HG03432 (cell line): Measurements from ENCODE around the gene DEAF1.
"Not testable (repeated sequence)": the region's sequence is repeated elsewhere in the genome, so short reads cannot be mapped to it uniquely, and the experiment has no call there.

Experiments used
- ATAC-seq: cut with Tn5 transposase; IDR thresholded peaks from one replicate; pipeline ENCODE4 v1.9.1; 2021; ENCODE audit warnings: mild to moderate bottlenecking, moderate library complexity; ENCODE audit not compliant: unreplicated experiment

The DEAF1 gene

DNA sequence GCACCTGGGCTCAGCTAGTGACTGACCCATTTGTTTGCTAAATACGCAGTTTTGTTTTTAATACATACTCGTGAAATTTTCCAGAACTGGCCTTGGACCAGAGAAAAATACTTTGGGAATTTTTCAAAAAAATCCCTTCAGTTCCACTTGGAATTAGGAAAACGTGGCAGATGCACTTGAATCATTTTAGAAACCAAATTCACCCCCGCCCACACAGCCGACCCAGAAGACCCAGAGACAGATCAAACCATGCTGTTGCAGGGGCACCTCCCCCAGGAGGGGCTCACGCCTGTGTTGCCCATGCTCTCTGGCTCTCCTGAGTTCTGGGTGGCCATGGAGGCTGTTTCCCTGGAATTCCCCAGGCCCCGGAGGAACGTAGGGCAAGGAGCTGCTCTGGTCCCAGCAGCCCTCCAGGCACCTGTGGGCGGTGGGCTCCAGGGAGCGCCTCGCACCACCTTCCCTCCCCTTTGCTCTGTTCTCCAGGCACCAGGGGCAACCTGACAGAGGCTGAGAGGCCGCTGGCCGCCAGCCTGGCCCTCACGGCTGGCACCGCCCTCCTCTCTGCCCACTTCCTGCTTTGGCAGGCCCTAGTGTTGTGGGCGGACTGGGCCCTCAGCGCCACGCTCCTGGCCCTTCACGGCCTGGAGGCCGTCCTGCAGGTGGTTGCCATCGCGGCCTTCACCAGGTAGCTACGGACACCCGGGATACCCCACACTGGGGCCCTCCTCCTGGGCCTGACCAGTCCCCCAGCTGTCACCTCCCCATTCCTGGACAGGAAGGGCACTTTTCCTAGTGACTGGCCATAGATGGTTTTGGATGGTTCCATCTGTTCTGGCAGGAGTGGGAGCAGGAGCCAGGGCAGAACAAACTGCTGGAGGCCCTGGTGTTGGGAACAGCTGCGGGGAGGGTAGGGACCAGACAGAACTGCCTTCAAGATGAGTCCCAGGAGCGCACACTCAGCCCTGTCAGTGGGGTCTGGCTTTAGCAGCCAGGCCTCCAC, 7.7 kb upstream of the DEAF1 start:
- ATAC-seq: no peak

DNA sequence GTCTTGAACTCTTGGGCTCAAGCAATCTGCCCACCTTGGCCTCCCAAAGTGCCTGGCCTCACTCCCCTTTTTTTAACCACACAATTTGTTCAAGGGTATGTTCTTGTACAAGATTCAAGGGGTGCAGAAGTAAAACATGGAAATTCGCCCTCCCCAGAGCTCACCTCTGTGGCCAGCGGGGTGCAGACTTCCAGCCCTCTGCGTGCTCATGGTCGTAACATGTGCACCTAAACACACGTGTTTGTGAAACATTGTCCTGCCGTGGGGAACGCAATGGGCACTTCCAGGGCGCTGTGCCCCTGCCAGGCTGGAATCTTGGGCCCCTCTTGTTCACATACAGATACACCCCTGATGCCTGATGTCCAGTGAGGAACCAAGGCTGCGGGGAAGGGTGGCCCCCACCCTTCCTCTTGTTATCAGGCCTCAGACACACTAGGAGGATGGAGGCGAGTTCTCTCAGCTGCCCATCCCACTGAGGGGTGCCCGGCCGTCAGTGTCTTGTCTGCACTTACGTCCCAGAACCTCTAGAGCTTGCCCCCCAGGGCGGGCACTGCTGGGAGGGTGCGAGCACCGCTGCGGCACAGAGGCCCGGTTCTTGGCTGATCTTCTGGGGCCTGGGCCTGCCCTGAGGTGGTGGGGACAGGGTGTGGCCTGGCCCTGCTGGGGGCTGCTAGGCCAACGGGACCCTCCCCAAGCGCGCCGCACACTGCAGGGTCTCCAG, 6.9 kb upstream of the DEAF1 start:
- ATAC-seq: no peak

DNA sequence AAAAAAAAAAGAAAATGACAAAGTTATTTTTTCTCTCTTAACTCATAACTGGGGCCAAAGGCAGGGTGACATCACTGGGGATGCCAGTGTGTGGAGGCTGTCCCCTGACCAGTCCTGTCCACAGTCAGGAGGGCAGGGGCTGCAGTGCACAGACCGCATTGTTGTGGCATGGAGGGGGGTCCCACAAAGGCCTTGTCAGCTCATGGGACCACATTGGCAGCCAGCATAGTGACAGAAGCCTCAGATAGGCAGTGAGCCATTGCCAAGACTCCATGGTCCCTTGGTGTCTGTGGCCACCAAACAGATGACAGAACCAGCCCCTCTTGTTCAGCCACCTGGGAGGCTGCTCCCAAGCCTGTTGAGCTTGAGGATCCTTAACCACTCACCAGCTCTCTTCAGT, 4.7 kb upstream of the DEAF1 start:
- ATAC-seq: no peak

DNA sequence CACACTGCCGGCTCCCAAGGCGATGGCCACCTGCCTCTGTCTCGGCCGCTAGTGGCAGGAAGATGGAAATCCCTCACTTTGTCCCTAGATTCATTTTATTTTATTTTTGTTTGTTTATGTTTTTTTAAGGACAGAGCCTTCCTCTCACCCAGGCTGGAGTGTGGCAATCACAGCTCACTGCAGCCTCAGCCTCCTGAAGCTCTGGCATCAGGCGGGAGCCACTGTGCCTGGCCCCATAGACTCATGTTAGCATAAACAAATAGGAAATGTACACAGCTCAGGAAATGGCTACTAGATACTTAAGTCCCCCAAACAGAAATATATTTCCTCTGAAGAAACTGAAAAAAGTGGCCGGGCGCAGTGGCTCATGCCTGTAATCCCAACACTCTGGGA, 4.1 kb upstream of the DEAF1 start:
- no peak for ATAC-seq

DNA sequence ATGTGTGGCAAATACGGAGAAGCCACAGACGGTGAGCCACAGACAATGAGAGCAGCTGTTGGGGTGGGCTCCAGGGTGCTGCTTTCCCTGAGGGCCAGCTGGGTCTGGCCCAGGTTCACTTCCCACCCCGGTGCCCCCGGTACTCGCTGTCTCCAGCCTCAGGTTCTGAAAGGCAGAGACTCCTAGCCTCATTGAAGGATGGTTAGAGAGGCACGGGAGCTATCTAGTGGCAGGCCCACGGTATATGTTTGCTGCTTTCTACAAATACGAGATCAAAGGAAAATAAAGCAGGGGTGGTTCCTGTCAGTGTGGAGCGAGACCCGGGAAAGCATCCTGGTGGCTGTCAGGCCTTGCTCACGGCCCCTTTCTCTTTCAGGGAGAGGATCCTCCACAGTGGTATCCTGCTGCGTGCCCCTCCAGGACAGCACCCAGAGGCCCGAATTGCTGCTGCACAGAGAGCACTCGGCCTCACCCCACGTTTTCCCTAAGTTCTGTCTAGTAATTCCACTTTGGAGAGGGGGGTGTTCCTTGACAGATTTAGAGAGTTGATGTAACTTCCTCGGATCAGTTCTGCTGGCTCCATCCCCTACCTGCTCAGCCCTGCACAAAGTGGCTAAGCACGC, 3.6 kb upstream of the DEAF1 start:
- no peak for ATAC-seq

DNA sequence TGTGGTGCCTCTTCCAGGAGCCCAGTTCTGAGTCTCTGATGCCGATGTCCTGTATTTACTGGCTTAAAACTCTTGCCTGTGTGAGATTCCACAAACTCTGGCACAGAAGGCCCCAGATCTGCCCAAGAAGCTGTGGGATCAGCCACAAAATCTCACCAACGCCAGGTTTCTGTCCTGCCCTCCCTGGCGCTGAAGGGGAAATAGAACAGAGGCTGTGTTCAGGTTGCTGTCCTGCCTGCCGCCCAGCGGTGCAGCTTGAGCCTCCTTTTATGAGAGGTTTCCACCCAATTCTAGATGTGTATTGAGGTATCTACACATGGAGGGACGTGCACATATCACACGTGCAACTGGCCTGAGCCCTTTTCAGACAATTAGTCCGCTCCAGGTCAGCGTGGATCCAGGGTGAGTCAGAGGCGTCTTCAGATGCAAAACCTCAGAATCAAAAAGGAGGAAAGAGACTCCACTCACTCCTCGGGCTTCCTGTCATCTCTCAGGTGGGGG, 2.8 kb upstream of the DEAF1 start:
- ATAC-seq: no peak

DNA sequence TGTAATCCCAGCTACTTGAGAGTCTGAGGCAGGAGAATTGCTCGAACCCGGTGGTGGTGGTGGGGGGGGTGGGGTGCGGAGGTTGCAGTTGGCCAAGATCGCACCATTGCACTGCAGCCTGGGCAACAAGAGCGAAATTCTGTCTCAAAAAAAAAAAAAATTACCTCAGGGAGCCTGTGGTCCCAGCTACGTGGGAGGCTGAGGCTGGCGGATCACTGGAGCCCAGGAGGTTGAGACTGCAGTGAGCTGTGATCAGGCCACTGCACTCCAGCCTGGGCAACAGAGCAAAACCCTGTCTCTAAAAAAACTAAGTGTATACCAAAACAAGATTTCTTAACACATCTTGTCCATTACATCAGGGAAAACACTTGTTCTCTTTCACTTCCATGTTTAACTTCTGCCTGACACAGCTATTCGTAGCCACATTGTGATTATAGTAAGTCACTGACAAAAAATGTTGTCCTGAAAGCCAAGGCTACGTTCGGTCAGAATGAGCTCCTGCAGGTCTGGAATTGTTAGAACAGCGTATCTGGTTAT, 2.0 kb upstream of the DEAF1 start:
- no peak for ATAC-seq

DNA sequence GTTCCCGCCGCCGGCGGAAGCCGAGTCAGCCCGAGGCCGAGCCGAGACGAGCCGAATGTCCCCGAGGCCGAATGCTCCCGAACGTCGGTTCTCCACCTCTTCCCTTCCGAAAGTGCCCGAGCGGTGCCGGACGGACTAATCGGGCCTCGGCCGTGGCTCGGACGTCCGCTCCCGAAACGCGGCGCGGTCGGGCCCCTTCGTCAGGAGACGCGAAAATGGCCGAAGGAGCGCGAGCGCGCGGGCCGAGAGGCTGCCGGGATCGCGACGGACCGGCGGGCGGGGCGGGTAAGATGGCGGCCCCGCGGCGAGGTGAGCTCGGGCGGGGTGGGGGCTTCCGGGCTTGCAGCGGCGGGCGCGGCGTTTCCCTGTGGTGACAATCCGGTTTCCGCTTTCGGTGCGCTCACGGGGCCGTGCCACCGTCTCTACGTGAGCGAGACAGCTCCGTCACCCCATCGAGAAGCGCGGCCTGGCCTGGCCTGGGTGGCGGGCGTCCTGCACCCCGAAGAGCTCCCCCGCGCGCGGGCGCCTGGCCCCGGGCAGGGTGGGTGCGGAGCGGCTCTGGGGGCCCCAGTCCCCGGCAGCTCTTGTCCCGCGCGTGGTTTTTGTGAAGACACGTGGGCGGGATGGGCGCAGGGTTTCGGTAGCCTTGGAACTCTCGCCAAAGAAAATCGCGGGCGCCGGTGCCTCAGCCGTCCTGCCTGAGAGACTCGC, 671 bp upstream of the DEAF1 start, which contains the start of gene TMEM80:
TSS of gene TMEM80 (plus strand) at position 279 of the 711 bp plus-strand sequence. CDS start at position 291, 12 bp downstream.
- peak; percentile 69 for ATAC-seq

DNA sequence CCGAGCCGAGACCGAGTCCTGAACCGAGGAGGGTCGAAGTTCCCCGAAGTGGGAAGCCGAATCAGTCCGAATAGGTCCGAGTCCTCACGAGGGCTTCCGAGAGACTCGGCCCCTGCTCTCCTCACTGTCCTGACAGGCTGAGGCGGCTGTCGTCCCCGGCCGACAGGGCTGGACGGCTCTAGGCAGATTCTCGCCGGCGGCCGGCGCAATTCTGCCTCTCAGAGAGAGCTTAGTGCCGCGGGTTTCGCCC, 191 bp upstream of the DEAF1 start:
- ATAC-seq: no peak

DNA sequence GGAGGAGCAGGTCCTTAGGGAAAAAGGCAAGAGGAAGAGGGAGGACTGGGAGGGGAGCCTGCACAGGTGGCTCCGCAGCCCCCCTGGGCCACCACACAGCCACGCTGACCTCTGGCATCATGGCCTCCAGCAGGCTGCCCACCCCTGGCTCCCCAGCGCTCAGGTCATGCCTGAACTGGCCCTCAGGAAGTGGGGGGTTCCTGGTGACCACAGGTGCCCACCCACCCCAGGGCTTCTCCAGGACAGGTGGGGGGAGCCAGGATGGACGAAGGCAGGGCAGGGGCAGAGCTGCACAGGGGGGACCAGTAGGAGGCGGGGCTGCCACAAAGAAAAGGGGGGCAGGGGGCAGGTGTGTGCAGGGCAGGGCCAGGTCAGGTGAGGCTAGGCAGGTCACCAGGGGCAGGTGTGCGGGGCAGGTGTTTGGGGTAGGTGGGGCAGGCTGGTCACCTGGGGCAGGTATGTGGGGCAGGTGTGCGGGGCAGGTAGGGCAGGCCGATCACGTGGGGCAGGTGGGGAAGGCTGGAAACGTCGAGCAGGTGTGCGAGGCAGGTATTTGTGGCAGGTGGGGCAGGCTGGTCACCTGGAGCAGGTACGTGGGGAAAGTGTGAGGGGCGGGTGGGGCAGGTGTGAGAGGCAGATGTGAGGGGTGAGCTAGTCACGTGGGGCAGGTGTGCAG, 997 bp downstream of the DEAF1 start:
- ATAC-seq: no peak

DNA sequence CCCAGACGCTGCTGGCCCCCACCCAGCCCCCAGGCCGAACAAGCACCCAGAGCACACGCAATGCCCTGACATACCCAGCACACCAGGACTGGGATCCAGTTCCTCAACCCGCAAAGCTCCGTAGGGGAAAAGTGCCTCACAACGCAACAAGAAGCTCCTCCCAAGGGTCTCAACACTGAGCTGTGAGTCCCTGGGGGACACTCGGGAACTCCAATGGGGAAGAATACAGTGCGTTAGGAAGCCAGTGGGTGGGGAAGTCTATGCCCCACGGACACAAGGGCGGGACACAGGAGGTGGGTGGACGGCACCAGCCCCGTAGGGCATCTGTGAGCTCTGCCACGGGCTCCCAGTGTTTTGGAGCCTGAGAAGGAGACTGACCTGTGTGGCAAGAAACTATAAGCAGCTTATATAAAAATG, 1.6 kb downstream of the DEAF1 start:
- no peak for ATAC-seq

DNA sequence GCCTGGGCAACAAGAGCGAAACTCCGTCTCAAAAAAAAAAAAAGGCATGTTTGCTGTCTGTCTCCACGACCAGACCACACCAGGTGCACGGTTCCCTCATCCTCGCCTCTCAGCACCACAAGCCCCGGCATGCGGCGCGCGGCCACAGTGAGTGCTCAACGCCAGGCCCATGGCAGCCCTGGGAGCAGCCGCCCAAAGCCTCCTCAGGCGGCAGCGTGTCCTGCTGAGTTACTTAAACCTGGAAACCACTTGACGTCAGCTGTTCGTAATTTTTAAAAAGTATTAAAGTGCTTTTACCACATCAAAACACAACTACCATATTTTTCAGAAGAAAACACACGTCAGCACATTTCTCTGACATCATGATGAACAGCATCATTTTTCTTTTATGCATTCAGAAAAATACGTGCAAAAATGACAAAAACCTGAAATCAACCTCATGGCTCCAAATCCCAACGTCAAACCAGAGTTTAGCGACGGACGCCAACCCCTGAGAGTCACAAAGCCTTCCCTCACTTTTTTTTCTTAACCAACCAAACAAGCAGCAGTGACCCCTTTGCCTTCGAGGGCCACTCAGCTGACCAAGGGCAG, 2.1 kb downstream of the DEAF1 start:
- no peak for ATAC-seq

DNA sequence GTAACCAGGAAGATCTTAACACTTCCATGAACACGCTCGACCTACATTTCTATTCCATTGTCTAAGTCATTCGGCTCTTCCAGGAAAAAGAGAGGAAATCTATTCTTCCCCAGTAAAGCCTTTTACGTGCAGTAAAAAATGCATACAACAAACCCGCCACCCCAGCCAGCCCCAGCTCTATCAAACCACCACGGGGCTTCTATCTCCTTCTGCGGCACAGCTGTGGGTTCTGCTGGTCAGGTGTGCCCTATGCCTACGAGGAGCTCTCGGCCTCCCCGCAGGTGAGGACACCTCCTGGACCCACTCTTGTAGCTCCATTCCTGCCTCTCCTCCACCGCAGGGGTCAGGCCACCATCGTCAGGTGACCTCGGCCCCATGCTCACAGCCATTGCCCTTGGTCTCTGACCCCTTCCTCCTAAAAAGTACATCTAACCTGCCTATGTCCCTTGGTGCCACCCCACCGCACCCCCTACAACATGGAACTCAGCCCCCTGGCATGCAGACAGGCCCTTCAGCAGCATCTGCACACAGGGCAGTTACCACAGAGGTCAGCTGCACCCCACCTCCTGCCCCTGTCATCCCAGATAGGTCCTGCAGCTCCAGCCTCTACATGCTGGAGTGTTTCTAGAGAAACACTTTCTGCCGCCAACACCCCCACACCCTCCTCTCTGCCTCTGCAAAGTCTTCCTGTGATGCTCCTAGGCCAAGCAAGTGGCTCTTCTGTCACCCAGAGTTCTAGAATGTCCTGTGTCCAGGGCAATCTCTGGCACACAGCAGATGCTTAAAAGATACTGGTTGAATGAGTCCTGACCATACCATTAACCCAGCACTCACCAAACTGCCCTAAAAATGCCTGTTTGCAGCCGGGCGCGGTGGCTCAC, 3.1 kb downstream of the DEAF1 start:
- no peak for ATAC-seq

DNA sequence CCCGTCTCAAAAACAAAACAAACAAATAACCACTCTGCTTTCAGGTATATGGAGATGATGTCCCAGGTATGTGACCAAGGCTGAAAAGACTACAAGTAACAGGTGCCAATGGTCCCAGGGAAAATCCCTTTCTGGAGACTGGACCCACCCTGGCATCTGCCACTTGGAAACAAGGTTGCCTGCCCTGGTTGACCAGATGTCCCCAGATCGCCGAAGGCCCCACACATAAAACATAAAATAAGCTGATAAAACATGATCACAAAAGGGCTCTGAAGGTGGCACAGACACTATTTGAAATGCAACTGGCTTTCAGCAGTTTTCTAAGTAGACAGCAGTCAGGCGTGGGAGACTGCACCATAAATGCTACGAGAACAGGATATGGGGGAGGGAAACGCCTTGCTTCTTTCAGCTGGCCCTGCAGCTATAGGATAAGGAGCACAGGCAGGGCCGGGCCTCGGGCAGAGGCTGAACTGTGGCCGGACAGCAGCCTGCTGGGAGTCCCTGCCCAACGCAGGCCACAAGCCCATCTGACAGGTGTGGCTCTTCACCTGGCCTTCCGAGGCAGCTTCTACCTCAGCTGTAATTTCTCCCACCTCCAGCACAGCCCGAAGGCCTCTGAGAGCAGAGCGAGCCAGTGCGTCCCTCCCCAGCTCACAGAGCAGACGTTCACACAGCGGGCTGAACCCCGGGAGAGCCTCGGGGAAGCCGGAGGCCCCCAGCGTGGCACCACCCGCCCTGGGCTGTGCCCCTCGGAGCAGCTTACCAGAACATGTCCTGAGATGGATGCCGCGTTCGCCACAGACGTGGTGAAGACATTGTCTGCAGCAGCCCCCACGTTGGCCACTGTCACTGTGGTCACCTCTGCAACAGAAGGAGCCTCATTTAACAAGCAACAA, 4.0 kb downstream of the DEAF1 start:
- no peak for ATAC-seq

DNA sequence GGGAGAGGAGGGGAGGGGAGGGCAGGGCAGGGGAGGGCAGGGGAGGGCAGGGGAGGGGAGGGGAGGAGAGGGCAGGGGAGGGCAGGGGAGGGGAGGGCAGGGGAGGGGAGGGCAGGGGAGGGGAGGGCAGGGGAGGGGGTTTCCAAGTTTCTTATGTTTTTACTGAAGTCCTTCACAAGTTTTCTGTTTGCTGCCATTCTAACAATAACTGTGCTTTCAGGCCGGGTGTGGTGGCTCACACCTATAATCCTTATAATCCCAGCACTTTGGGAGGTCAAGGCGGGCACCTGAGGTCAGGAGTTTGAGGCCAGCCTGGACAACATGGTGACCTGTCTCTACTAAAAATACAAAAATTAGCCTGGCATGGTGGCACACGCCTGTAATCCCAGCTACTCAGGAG, 4.8 kb downstream of the DEAF1 start:
- ATAC-seq: not testable (repeated sequence)

DNA sequence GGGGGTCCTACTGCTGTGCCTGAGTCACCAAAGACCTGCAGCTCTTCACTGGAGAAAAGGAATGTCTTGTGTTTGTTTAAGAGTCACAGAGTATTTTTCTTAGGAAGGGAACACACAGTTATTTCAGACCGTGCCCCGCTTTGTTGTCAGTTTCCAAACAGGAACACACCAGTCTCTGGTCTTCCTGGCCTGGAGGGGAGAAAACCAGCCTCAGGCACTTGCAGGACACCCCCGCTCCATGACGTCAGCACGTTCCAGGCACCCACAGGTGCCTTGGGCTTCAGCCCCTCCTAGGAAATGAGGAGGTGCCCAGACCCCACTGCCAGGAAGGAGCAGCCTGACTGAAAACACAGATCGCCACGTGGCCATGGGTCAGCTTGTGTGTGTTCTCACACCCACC, 5.4 kb downstream of the DEAF1 start:
- ATAC-seq: no peak

DNA sequence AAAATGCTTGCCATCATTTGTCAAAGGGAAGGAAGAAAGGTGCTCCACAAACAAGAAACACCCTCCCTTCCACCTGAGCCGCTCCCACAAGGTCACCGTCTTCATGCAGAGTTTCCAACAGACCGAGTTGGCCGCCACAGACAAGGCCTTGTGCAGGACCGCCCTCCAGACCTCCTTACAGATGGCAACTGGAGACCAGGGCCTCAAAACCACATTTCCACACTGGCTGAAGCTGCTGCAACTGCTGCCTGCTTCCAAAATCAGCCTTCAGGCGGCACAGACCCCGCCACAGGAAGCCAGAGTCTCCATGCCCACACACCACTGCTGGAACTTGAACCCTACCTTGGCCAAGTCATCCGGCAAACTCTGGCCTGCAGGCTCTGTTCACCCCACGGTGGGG, 6.3 kb downstream of the DEAF1 start:
- ATAC-seq: no peak

DNA sequence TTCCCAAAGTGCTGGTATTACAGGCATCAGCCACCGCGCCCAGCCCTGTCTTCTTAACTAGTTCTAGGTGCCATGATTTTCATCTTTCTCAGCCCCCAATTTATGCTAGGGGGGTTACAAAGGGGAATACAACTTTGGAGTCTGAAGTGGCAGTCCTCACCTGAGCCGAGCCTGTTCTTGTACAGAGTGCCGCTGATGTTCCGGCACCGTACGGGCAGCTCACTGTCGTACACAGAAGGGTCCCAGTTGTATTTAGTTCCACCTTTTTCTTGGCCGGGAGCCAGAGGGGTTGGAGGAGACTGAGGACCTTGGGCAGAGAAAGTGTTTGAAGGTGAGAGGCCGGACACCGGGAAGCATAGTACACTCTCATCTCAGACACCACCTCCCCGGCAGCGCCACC, 7.3 kb downstream of the DEAF1 start:
- no peak for ATAC-seq
